Keratinocyte (primary cell): Measurements from ENCODE around the gene KLHL29. TPM values are rescaled to one million over a fixed set of nuclear protein-coding genes. Genes with fewer than 3 reads are reported as not detected.

Source experiments
- DNase-seq: peaks from one replicate; pipeline ENCODE4 v3.0.0-alpha.2; 2011; ENCODE audit warnings: low read depth, missing footprints, low spot score
- FAIRE-seq: peaks from 2 replicates; lab custom pipeline; 2011; peaks lifted over from hg19 to GRCh38; lab: Jason Lieb, UNC
- H2AFZ ChIP-seq: 2 replicates; pipeline ENCODE4 v1.6.0; 2012; ENCODE audit warnings: low read length, control low read depth, inconsistent platforms; ENCODE audit not compliant: control insufficient read depth
- H3K27ac ChIP-seq: 2 replicates; pipeline ENCODE4 v1.5.1; 2011; ENCODE audit warnings: low read length; ENCODE audit not compliant: control insufficient read depth, insufficient read depth
- H3K27me3 ChIP-seq: 3 replicates; pipeline ENCODE4 v1.6.0; 2011; ENCODE audit warnings: low read length; ENCODE audit not compliant: control insufficient read depth, insufficient read depth; ENCODE audit errors: extremely low read depth
- H3K36me3 ChIP-seq, 2 experiments: 2 replicates in 1 of 2; 3 replicates in 1 of 2; pipeline ENCODE4 v1.5.1; 2011; ENCODE audit warnings: low read length in 2 of 2, mild to moderate bottlenecking in 1 of 2; ENCODE audit not compliant: control insufficient read depth in 2 of 2, insufficient read depth in 2 of 2; ENCODE audit errors: extremely low read depth in 1 of 2
- H3K4me1 ChIP-seq: 3 replicates; pipeline ENCODE4 v1.5.1; 2011; ENCODE audit warnings: low read length; ENCODE audit not compliant: control insufficient read depth, insufficient read depth; ENCODE audit errors: extremely low read depth
- H3K4me2 ChIP-seq: 3 replicates; pipeline ENCODE4 v1.6.0; 2011; ENCODE audit warnings: low read depth, low read length; ENCODE audit not compliant: control insufficient read depth, insufficient read depth; ENCODE audit errors: extremely low read depth
- H3K4me3 ChIP-seq, 3 experiments: fragments of 200-600 bp in 1 of 3; sonication (generic) in 1 of 3; 2 replicates in 2 of 3; 3 replicates in 1 of 3; pipeline ENCODE4 v1.5.1; 2011 to 2016; ENCODE audit warnings: low read length in 3 of 3, mild to moderate bottlenecking in 3 of 3, control low read depth in 2 of 3, inconsistent platforms in 1 of 3, low read depth in 1 of 3, mixed read lengths in 1 of 3, mixed run types in 1 of 3, moderate library complexity in 1 of 3; ENCODE audit not compliant: control insufficient read depth in 2 of 3, insufficient read depth in 2 of 3; ENCODE audit errors: extremely low read depth in 1 of 3
- H3K79me2 ChIP-seq: 2 replicates; pipeline ENCODE4 v1.6.0; 2012; ENCODE audit warnings: low read length; ENCODE audit not compliant: control insufficient read depth, insufficient read depth
- H3K9ac ChIP-seq: 3 replicates; pipeline ENCODE4 v1.6.0; 2011; ENCODE audit warnings: low read length; ENCODE audit not compliant: control insufficient read depth, insufficient read depth; ENCODE audit errors: extremely low read depth
- H3K9me1 ChIP-seq: 3 replicates; pipeline ENCODE4 v1.6.0; 2011; ENCODE audit warnings: low read length; ENCODE audit not compliant: control insufficient read depth, insufficient read depth; ENCODE audit errors: extremely low read depth
- H3K9me3 ChIP-seq: 2 replicates; pipeline ENCODE4 v1.5.1; 2012; ENCODE audit warnings: low read depth, low read length; ENCODE audit not compliant: control insufficient read depth
- H4K20me1 ChIP-seq: 3 replicates; pipeline ENCODE4 v1.6.0; 2011; ENCODE audit warnings: low read length; ENCODE audit not compliant: control insufficient read depth, insufficient read depth; ENCODE audit errors: extremely low read depth
- CTCF ChIP-seq, 3 experiments: IDR thresholded peaks in 1 of 3; conservative IDR thresholded peaks in 1 of 3; optimal IDR thresholded peaks in 1 of 3; 2 replicates in 2 of 3; 3 replicates in 1 of 3; pipeline versions ENCODE3 to v1.5.1; 2011; ENCODE audit warnings: low read length in 3 of 3, mild to moderate bottlenecking in 3 of 3, moderate library complexity in 2 of 3, control low read depth in 1 of 3, inconsistent platforms in 1 of 3; ENCODE audit not compliant: insufficient read depth in 2 of 3; ENCODE audit errors: extremely low read depth in 1 of 3
- EZH2 ChIP-seq: IDR thresholded peaks from one replicate; pipeline ENCODE4 v1.6.1; 2012; ENCODE audit warnings: inconsistent platforms, mild to moderate bottlenecking, low read length, moderate library complexity
- dilution Hi-C: fragments of 300-500 bp; cut with MboI; formaldehyde crosslinking; loops from one replicate; pipeline ENCODE4 v1.7.0; 2020; ENCODE audit warnings: low sequenced_read_pairs; ENCODE audit not compliant: extremely low pct_ligation_motif_present
- polyA plus RNA-seq, 5 experiments: library from polyadenylated mRNA; depleted of rRNA in 3 of 5; stranded (reverse) in 3 of 5; stranded (forward) in 1 of 5; unstranded in 1 of 5; fragments of >200 nt; gene quantifications; 1 replicate in 1 of 5; 2 replicates in 3 of 5; 3 replicates in 1 of 5; pipeline versions ENCODE4 v1.2.1 to v1.2.3, GENCODE V29; 2011 to 2012; ENCODE audit warnings: missing spikeins in 2 of 5, low read depth in 1 of 5, low replicate concordance in 1 of 5

Gene KLHL29
- polyA plus RNA-seq, 1 donor (not counting 4 experiments of a cell fraction or from before 2014, with no cell fraction given) = 4.7 TPM

DNA sequence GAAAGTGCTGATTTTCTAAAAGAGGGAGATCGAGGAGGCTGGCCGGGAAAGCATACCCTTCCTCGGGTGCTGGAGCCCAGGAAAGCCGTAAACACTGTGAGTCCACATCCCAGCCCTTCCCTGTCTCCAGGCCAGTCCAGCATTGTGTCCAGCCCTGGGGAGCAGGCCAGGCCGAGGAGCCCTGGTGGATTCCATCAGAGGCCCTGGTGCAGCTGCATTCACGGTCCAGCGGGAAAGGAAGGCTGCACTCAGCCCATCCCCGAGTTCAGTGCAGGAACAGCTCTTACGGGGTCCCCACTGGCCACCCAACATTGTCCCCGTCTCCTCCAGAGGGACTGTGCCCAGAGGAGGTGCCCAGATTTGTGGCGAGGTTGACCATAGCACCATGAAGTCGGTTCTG, 218.6 kb downstream of the KLHL29 start:
- no peak for FAIRE-seq
- Histone ChIP-seq H2AFZ (no peak overlapping the region), H3K4me2 (no peak overlapping the region), H4K20me1 (no peaks in the 10 kb centered on the region), H3K4me3 (no peak overlapping the region), H3K9ac (no peak overlapping the region), H3K9me1 (no peaks in the 10 kb centered on the region), H3K4me1 (peaks cover 3% of the 10 kb centered on the region), H3K36me3 (no peaks in the 10 kb centered on the region), H3K9me3 (peaks cover 4% of the 10 kb centered on the region), H3K27ac (no peak overlapping the region), H3K79me2 (no peaks in the 10 kb centered on the region), H3K27me3 (no peaks in the 10 kb centered on the region)
- no peak for DNase-seq
- no peak for TF ChIP-seq EZH2
- no peak for TF ChIP-seq CTCF (optimal IDR thresholded peaks at IDR 0.05 in 1 of 3, IDR thresholded peaks at IDR 0.05 in 1 of 3, conservative IDR thresholded peaks at IDR 0.05 in 1 of 3; ENCODE audit: extremely low read depth in 1 of 3, insufficient read depth in 2 of 3, low read length in 3 of 3)
- dilution Hi-C loops = no loop called here

DNA sequence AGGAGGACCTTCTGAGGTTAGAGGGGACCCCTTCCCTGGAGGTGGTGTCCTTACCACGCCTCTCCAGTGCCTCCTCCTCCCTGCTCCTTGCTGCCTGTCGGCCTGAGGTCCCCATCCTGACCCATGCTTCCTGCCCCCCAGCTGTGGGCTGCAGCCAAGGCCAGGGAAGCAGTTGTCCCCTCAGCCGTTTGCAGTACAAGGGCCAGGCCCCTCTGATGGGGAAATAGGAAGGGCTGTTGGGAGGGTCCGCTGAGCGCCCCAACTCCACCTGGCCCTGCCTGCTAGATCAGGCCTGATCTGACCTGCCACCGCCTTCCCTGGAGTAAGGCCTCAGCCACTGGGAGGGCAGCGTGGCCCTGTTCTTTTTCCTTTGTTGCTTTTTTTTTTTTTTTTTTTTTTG, 219.8 kb downstream of the KLHL29 start:
- Histone ChIP-seq H3K9me1 (no peaks in the 10 kb centered on the region), H3K27ac (no peak overlapping the region), H3K36me3 (no peaks in the 10 kb centered on the region), H4K20me1 (no peaks in the 10 kb centered on the region), H3K27me3 (no peaks in the 10 kb centered on the region), H2AFZ (no peak overlapping the region), H3K9me3 (peaks cover 4% of the 10 kb centered on the region), H3K79me2 (no peaks in the 10 kb centered on the region), H3K4me3 (no peak overlapping the region), H3K4me1 (peaks cover 3% of the 10 kb centered on the region), H3K9ac (no peak overlapping the region), H3K4me2 (no peak overlapping the region)
- DNase-seq (no peak), FAIRE-seq (no peak)
- dilution Hi-C loops = no loop called here
- TF ChIP-seq EZH2 (no peak), CTCF (optimal IDR thresholded peaks at IDR 0.05 in 1 of 3, IDR thresholded peaks at IDR 0.05 in 1 of 3, conservative IDR thresholded peaks at IDR 0.05 in 1 of 3; ENCODE audit: extremely low read depth in 1 of 3, insufficient read depth in 2 of 3, low read length in 3 of 3) (no peak)
